ENCODE data around the gene GSX1. TPM values are rescaled to one million over a fixed set of nuclear protein-coding genes. Genes with fewer than 3 reads are reported as not detected.
A peak's percentile ranks its signal among the peaks of the same experiment; 100 is the strongest.

Gene GSX1
- total RNA-seq, 1 donor, result not detected

DNA sequence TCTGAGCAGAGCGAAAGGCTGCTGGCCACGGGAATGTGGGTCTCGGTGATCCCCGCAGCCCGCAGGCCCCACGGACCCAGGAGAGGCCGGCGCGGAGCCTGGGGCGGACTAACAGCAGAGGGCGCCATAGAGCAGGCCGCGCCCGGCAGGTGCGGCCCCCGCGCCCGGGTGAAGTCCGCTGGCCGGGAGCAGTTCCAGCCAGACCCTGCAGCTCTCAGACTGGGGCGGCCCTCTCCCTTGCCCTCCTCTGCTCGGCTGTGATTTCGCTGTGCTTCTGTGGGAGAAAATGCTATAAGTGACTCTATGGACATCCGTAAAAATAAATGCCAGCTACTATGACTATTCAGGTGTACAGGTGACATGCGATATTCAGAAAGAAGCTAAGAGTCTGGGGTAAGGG lies 37.7 kb downstream of the GSX1 start:
- peak overlapping the region; percentile 38 for H3K4me3 ChIP-seq (ENCODE audit: low read depth, low read length)
- peak; percentile 25 for DNase-seq (ENCODE audit: low read depth)
- peak; percentile 90 for TF ChIP-seq CTCF (IDR thresholded peaks at IDR 0.05; ENCODE audit: insufficient read depth, low read depth, low read length)

DNA sequence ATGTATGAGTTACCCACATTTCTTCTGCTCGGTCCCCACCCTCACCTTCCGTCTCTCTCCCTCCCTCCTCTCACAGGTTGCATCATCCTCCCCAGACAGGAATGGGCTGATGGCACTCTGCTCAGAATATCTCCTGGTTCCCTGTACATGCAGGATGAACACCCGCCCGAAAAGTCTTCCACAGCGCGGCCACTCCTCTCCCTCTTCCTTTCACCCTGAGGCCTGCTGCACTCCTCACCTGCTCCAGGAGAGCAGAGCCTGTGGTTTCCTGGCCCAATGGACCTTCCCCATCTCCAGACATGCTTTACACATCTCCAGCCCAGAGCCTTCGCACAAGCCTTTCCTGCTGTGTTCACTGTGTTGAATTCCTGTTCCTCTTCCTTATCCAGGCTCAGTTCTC lies 40.9 kb downstream of the GSX1 start:
- no peak for DNase-seq (ENCODE audit: low read depth)
- no peak overlapping the region for H3K4me3 ChIP-seq (ENCODE audit: low read depth, low read length)
- no peak for TF ChIP-seq CTCF (IDR thresholded peaks at IDR 0.05; ENCODE audit: insufficient read depth, low read depth, low read length)

DNA sequence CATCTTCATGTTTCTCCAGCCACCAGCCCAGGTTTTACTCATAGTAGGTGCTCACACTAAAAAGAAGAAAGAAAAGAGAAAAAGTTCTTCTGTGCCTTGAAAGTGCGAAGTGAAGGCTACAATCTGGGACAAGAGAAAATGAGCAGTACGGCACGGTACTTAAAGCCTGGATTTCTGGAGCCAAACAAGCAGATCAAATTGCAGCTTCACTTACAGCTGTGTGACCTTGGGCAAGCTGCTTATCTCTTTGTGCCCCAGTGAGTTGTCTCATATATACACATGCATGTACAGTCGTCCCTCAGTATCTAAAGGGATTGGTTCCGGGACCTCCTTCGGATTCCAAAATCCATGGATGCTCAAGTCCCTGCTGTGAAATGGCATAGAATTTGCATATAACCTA lies 41.8 kb downstream of the GSX1 start:
- no peak overlapping the region for H3K4me3 ChIP-seq (ENCODE audit: low read depth, low read length)
- TF ChIP-seq CTCF (IDR thresholded peaks at IDR 0.05; ENCODE audit: insufficient read depth, low read depth, low read length), result no peak
- no peak for DNase-seq (ENCODE audit: low read depth)

DNA sequence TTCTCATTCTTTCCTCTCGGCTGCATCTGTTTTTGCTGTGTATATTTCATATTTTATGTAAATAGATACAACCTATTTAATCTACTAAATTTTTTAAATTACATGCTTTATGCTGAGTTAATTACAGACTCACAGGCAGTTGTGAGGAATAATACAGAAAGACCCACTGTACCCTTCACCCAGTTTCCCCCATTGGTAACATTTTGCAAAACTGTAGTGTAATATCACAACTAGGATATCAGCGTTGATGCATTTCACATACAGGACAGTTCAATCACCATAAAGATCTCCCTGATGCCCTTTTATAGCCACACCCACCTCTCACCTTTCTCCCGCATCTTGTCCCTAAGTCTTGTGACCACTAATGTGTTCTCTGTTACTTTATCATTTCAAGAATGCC lies 43.5 kb downstream of the GSX1 start:
- DNase-seq (ENCODE audit: low read depth), result no peak
- TF ChIP-seq CTCF (IDR thresholded peaks at IDR 0.05; ENCODE audit: insufficient read depth, low read depth, low read length), result no peak
- no peak overlapping the region for H3K4me3 ChIP-seq (ENCODE audit: low read depth, low read length)

- no peak overlapping the region for H3K4me3 ChIP-seq (ENCODE audit: low read depth, low read length)
- no peak for TF ChIP-seq CTCF (IDR thresholded peaks at IDR 0.05; ENCODE audit: insufficient read depth, low read depth, low read length)
- no peak for DNase-seq (ENCODE audit: low read depth)
These were observed 47.7 kb downstream of the GSX1 start for GRCh38 chr13:27839809-27840467.

DNA sequence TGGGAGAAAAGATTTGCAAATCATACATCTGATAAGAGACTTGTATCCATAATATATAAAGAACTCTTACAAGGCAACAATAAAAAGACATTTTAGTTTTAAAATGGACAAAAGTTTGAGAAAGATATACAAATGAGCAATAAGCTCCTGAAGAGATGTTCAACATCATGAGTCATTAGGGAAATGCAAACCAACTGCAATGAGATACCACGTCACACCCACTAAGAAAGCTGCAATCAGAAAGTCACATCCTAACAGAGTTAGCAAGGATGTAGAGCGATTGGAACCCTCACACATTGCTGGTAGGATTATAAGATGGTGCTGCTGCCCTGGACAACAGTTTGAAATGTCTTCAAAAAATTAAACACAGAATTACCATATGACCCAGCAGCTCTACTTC lies 50.3 kb downstream of the GSX1 start:
- no peak for DNase-seq (ENCODE audit: low read depth)
- H3K4me3 ChIP-seq (ENCODE audit: low read depth, low read length), result no peak overlapping the region
- no peak for TF ChIP-seq CTCF (IDR thresholded peaks at IDR 0.05; ENCODE audit: insufficient read depth, low read depth, low read length)

Small RNAs within 50 kb of the gene (small RNA-seq; reads per million reads assigned to genes)
- gene RNU6-73P, result 3.2 reads per million, percentile 70 among the genes with 10 or more reads in this experiment

Other genes with a start within 250 kb of the GSX1 start
- gene LNX2, start 172.0 kb upstream of the GSX1 start, total RNA-seq, result 6.1 and 7.8 TPM in 2 replicates
- gene POLR1D, start 170.6 kb upstream of the GSX1 start, total RNA-seq, result 57.9 and 58.9 TPM in 2 replicates
- not detected in 2 replicates for gene PDX1, start 127.5 kb downstream of the GSX1 start, total RNA-seq
- not detected in 2 replicates for gene CDX2, start 176.8 kb downstream of the GSX1 start, total RNA-seq
- not detected in 2 replicates for gene URAD, start 196.2 kb downstream of the GSX1 start, total RNA-seq